GM12872 (cell line): ENCODE results near the gene USB1.

Experiments
- CTCF ChIP-seq: IDR thresholded peaks from 3 replicates; pipeline ENCODE4 v1.5.1; 2011; ENCODE audit warnings: low read depth, mild to moderate bottlenecking, low read length, moderate library complexity; ENCODE audit not compliant: insufficient read depth

USB1 gene

GRCh38 chr16:58022601-58023371 lies 21.6 kb downstream of the USB1 start:
- no peak for TF ChIP-seq CTCF

- no peak for TF ChIP-seq CTCF
These were observed 23.5 kb downstream of the USB1 start for GRCh38 chr16:58024486-58025350.

- TF ChIP-seq CTCF = no peak
These were observed 24.3 kb downstream of the USB1 start, which contains the start of gene MMP15 for GRCh38 chr16:58025351-58026138. TSS of gene MMP15 (plus strand) at chr16:58025754. CDS start at chr16:58026351, 597 bp downstream.

GRCh38 chr16:58026139-58026704 lies 25.0 kb downstream of the USB1 start:
- TF ChIP-seq CTCF = no peak

- TF ChIP-seq CTCF = no peak
These were observed 25.5 kb downstream of the USB1 start for GRCh38 chr16:58026705-58027160.

- TF ChIP-seq CTCF = no peak
These were observed 26.1 kb downstream of the USB1 start for GRCh38 chr16:58027161-58027915.
